Renal pelvis (tissue), 12 donors: ENCODE measurements around the gene P3H4. TPM values are rescaled to one million over a fixed set of nuclear protein-coding genes. Genes with fewer than 3 reads are reported as not detected.
A peak's percentile ranks its signal among the peaks of the same experiment; 100 is the strongest.
"Not testable (repeated sequence)": the region's sequence is repeated elsewhere in the genome, so short reads cannot be mapped to it uniquely, and the experiment has no call there.

ENCODE experiments used
- DNase-seq: peaks from one replicate; pipeline ENCODE4 v3.0.0-alpha.2; 2013
- long read RNA-seq, 16 experiments: transcript quantifications; one replicate each; lab custom pipeline, GENCODE V29; 2026
- polyA plus RNA-seq, 3 donors: library from polyadenylated mRNA; unstranded; fragments of 120-200 nt; gene quantifications; one replicate each; pipeline ENCODE4 v1.2.1, GENCODE V29; 2013; ENCODE audit not compliant: insufficient read length in 3 of 3

P3H4 gene, protein sequence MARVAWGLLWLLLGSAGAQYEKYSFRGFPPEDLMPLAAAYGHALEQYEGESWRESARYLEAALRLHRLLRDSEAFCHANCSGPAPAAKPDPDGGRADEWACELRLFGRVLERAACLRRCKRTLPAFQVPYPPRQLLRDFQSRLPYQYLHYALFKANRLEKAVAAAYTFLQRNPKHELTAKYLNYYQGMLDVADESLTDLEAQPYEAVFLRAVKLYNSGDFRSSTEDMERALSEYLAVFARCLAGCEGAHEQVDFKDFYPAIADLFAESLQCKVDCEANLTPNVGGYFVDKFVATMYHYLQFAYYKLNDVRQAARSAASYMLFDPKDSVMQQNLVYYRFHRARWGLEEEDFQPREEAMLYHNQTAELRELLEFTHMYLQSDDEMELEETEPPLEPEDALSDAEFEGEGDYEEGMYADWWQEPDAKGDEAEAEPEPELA
- polyA plus RNA-seq = 10 to 100 TPM; 43.4 to 48.8 (median 44.8) TPM
- long read RNA-seq, donor 1, transcript P3H4-202 (8 exons, 2,601 nt) = major isoform, 10 of 10 reads
- long read RNA-seq, donor 1, partial matches to known transcripts = 0 of 10 reads
- long read RNA-seq, donor 1, other reads (novel, unspliced or antisense) = 0 of 10 reads
- long read RNA-seq, donor 2, transcript P3H4-202 (8 exons, 2,601 nt) = major isoform, 10 of 11 reads
- long read RNA-seq, donor 2, partial matches to known transcripts = 0 of 11 reads
- long read RNA-seq, donor 2, other reads (novel, unspliced or antisense) = 0 of 11 reads
- long read RNA-seq, donor 3, transcript P3H4-202 (8 exons, 2,601 nt) = major isoform, 6 of 8 reads
- long read RNA-seq, donor 3, partial matches to known transcripts = 0 of 8 reads
- long read RNA-seq, donor 3, other reads (novel, unspliced or antisense) = 0 of 8 reads
- long read RNA-seq, donor 4, transcript P3H4-202 (8 exons, 2,601 nt) = major isoform, 11 of 13 reads
- long read RNA-seq, donor 4, partial matches to known transcripts = 0 of 13 reads
- long read RNA-seq, donor 4, other reads (novel, unspliced or antisense) = 0 of 13 reads
- long read RNA-seq, donor 5, transcript P3H4-202 (8 exons, 2,601 nt) = major isoform, 8 of 10 reads
- long read RNA-seq, donor 5, partial matches to known transcripts = 0 of 10 reads
- long read RNA-seq, donor 5, other reads (novel, unspliced or antisense) = 0 of 10 reads
- long read RNA-seq, donor 6, transcript P3H4-202 (8 exons, 2,601 nt) = major isoform, 9 of 12 reads
- long read RNA-seq, donor 6, partial matches to known transcripts = 0 of 12 reads
- long read RNA-seq, donor 6, other reads (novel, unspliced or antisense) = 0 of 12 reads
- long read RNA-seq, donor 7, transcript P3H4-202 (8 exons, 2,601 nt) = major isoform, 14 of 18 reads
- long read RNA-seq, donor 7, partial matches to known transcripts = 0 of 18 reads
- long read RNA-seq, donor 7, other reads (novel, unspliced or antisense) = 0 of 18 reads
- long read RNA-seq, donor 8, transcript P3H4-202 (8 exons, 2,601 nt) = major isoform, 5 of 5 reads
- long read RNA-seq, donor 8, partial matches to known transcripts = 0 of 5 reads
- long read RNA-seq, donor 8, other reads (novel, unspliced or antisense) = 0 of 5 reads
- long read RNA-seq, donor 9, transcript P3H4-202 (8 exons, 2,601 nt) = major isoform, 21 of 22 reads
- long read RNA-seq, donor 9, partial matches to known transcripts = 0 of 22 reads
- long read RNA-seq, donor 9, other reads (novel, unspliced or antisense) = 0 of 22 reads
- long read RNA-seq, donor 10, transcript P3H4-202 (8 exons, 2,601 nt) = major isoform, 15 of 18 reads
- long read RNA-seq, donor 10, partial matches to known transcripts = 0 of 18 reads
- long read RNA-seq, donor 10, other reads (novel, unspliced or antisense) = 0 of 18 reads
- long read RNA-seq, donor 11, transcript P3H4-202 (8 exons, 2,601 nt) = major isoform, 9 of 9 reads
- long read RNA-seq, donor 11, partial matches to known transcripts = 0 of 9 reads
- long read RNA-seq, donor 11, other reads (novel, unspliced or antisense) = 0 of 9 reads
- long read RNA-seq, donor 12, transcript P3H4-202 (8 exons, 2,601 nt) = major isoform, 24 of 40 reads
- long read RNA-seq, donor 12, partial matches to known transcripts = 16 of 40 reads
- long read RNA-seq, donor 12, other reads (novel, unspliced or antisense) = 0 of 40 reads
- long read RNA-seq, donor 13, partial matches to known transcripts = 27 of 30 reads
- long read RNA-seq, donor 13, other reads (novel, unspliced or antisense) = 0 of 30 reads
- long read RNA-seq, donor 14 = 0 reads
- long read RNA-seq, donor 15 = 0 reads
- long read RNA-seq, donor 16, transcript P3H4-202 (8 exons, 2,601 nt) = major isoform, 8 of 11 reads
- long read RNA-seq, donor 16, partial matches to known transcripts = 0 of 11 reads
- long read RNA-seq, donor 16, other reads (novel, unspliced or antisense) = 0 of 11 reads

DNA sequence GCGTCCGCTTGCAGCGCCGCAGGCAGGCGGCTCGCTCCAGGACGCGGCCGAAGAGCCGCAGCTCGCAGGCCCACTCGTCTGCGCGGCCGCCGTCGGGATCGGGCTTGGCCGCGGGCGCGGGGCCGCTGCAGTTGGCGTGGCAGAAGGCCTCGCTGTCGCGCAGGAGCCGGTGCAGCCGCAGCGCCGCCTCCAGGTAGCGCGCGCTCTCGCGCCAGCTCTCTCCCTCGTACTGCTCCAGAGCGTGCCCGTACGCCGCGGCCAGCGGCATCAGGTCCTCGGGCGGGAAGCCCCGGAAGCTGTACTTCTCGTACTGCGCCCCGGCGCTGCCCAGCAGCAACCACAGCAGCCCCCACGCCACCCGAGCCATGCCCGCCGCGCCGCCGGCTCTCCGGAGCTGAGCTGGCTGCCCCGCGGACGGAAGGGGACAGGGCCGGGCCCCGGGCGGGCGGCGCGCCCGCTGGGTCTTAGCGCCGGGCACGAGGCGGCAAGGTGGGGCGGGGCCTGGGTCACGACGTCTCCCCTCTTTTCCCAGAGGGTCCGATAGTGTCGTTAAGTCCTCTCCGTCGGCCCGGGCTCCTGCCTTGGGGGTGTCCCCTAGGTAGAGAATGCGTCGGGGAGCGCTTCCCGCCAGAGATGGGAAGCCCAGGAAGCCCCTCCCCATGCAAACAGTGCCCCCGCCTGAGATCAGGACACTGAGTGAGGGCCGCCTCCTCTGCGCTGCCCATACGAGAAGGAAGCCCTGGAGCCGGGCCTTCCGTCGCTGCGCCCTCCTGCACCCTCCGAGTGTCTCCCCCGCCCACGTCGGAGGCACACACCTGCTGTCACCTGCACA, at the start of gene P3H4:
P3H4 (minus strand) TSS at position 401 of the 832 bp plus-strand sequence; CDS start at position 367, 34 bp downstream.
- DNase-seq = peak; percentile 85

DNA sequence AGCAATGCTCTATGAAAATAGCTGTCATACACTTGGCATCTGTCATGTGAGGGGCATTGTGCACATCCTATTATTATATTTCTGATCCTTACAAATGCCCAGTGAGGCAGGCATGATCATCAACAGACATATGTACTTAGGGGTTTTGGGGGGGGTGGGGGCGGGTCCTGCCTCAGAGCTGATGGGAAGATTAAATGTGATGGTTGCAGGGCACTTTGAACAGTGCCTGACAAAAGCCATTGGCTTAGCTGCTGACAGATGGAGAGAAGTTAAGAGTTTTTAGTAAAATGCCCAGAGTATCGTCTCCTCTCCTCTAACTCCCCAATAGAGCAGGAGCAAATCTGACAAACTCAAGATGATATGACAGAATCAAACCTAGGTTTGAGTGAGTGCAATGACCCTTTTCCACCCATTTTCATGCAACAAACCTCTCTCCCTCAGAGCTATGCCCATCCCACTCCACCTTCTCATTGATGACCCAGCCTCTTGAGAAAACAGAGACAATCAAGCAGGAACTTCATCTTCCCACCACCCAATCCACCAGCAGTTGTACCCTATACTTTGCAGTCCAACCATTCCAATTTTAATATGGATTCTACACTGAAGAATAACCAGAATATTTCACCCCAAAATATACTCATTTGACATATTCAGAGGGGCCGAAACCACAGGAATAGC, 48.6 kb upstream of the P3H4 start:
- DNase-seq = no peak

DNA sequence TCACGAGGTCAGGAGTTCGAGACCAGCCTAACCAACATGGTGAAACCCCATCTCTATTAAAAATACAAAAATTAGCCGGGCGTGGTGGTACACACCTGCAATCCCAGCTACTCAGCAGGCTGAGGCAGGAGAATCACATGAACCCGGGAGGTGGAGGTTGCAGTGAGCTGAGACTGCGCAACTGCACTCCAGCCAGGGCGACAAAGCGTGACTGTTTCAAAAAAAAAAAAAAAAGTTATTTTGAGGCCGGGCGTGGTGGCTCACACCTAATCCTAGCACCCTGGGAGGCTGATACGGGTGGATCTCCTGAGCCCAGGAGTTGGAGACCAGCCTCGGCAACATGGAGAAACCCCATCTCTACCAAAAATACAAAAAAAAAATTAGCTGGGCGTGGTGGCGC, 39.6 kb upstream of the P3H4 start:
- not testable (repeated sequence) for DNase-seq

DNA sequence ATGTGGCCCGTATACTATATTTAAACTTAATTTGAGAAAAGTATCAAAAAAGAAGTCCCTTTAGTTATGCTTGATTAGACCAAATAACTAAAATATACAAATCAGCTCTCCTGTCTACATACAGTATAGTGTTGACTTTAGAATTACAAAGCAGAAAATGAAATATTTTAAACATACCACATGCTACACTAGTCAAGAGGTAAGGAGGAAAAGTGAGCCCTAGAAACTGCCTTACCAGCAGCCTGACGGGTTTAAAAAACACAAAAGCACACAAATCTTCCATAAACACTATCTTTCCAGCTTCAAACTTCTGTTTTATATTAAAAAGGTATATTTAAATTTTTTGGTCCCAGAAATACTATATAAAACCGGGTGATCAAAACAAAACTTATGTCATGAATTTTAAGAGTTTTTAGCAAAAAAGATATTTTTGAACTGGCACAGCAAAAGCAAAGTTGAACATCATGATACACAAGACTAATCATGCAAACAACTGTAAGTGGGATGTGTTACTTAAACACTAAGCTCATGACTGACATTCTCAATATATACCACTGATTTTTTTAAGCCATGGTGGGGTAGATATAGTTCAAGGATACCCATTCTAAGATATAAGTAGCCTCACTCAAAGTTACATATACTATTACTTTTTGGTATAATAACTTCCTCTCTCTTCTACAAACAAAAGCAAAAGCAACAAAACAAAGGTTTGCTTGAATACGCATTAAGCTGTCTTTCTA, 37.7 kb upstream of the P3H4 start:
- no peak for DNase-seq

DNA sequence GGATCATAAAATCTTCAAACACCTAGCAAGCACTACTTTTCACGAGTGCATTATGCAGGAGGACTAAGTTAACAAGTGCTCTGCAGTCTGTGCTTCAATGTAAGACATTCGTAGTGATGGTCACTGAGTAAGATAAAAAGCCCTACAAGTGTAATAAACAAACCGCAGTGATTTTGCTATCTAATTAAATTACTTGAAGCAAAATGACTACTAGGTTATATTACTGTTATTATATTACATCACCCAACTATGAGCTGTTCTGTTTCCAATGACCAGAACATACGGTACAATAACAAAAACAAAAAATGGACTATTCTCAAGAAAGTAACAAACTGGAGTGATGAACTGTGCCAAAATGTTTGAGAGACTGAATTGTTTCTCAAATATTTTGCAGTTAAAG, 37.0 kb upstream of the P3H4 start:
- DNase-seq = no peak

DNA sequence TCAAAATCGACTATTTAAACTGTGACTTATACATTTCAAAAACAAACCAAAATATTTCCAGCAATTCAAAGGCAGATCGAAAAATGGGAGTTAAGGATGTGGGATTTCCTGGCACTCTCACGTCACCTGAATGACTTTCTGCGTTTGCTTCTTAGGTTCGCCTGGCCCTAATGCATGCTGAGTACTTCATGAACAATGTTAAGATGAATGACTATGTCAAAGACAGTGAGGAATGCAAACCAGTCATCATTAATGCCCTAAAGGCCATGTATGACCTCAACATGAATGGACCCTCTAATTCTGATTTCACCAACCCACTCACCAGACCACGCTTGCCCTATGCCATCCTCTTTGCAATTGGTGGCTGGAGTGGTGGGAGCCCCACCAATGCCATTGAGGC, 33.2 kb upstream of the P3H4 start:
- no peak for DNase-seq

DNA sequence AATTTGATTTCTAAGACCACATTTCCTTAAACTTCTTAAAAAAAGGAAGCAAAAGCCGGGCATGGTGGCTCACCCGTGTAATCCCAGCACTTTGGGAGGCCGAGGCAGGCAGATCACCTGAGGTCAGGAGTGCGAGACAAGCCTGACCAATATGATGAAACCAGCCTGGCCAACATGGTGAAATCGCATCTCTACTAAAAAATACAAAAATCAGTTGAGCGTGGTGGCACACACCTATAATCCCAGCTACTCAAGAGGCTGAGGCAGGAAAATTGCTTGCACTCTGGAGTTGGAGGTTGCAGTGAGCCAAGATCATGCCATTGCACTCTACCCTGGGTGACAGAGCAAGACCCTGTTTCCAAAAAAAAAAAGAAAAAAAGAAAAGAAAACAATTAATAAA, 29.0 kb upstream of the P3H4 start:
- not testable (repeated sequence) for DNase-seq

DNA sequence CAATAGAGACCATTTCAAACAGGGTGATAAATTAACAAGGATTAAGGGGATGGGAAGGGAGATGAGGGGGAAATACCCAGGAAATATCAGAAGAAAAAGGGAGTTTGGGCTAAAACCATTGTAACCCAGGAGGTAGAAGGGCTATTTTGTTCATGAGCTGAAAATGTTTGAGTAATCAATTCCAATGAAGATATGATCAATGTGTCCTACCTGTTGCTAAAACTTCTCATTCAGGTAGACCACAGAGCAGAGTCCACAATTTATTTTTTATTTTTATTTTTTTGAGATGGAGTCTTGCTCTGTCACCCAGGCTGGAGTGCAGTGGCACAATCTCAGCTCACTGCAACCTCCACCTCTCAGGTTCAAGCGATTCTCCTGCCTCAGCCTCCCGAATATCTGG, 27.7 kb upstream of the P3H4 start:
- not testable (repeated sequence) for DNase-seq

DNA sequence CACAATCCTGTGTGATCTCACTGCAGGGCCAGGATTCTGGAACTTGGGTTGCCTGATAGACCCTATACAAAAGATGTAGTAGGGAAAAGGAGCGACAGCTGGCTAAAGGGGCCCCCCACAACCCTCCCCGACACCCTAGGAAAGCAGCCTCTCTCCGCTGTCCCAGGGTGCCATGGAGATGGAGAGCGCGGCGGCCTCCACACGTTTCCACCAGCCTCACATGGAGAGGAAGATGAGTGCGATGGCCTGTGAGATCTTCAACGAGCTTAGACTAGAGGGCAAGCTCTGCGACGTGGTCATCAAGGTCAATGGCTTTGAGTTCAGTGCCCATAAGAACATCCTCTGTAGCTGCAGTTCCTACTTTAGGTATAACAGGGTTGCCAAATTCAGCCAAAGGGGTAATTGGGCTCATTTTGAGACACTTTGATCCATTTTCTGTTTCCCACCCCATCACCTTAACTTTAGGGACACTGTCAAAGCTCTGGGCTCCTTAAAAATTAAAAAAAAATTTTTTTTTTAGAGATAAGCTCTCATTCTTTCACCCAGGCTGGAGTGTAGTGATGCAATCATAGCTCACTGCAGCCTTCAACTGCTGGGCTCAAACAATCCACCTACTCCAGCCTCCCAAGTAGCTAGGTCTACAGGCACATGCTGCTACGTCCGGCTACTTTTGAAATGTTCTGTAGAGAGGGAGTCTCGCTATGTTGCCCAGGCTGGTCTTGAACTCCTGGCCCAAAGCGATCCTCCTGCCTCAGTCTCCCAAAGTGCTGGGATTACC, 26.2 kb upstream of the P3H4 start, which contains the start of gene KLHL10:
KLHL10 (plus strand) TSS at position 65 of the 778 bp plus-strand sequence; CDS start at position 173, 108 bp downstream.
- no peak for DNase-seq

DNA sequence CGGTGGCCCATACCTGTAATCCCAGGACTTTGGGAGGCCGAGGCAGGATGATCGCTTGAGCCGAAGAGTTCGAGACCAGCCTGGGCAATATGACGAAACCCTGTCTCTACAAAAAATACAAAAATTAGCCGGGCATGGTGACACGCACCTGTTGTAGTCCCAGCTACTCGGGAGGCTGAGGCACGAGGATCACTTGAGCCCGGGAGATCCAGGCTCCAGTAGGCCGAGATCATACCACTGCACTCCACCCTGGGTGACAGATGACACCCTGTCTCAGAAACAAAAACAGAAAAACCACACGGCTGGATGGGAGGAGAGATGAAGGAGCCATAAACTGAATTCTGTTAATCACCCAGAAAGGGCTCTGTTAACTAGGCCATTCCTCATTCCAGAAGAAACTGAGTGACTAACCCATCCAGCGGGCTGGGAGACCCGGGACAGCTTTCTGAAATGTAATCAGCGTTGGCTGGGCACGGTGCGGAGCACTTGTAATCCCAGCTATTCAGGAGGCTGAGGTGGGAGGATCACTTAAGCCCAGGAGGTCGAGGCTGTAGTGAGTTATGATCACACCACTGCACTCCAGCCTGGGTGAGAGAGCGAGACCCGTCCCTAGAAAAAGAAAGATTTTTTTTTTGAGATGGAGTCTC, 24.9 kb upstream of the P3H4 start:
- no peak for DNase-seq

DNA sequence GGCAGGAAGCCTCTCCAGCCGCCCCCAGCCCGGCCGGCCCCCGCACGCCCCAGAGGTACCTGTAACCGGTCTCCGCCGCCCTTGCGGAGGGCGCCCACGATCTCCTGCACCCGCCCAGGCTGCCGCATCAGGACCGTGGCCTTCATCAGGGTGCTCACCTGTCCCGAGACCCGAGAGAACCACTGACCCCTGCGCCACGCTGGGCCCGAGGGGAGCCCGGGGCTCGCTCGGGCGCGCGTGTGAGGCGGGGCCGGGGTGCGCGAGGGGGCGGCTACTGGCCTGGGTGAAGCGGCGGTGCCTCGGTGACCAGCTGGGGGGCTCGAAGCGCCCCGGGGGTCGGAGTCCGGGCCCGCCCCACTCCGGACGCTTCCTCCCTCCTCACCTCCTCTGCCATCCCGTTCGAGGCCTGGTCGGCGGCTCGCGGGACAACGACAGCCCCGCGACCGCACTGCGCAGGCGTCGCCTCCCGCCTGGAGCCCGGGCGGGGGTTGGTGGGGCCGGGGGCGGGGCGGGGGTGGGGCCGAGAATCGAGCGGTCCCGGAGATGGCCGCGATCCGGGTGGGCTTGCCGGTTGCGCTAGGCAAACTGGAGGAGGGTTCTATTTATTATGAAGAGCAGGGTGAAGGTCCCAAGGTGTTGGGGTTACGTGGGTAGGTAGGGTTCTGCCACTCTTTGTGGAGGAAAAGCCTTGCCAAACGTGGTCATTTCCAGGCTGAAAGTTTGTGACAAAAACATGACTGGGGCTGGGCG, 24.2 kb upstream of the P3H4 start, which contains the start of gene NT5C3B:
NT5C3B (minus strand) TSS at position 433 of the 750 bp plus-strand sequence; CDS start at position 394, 39 bp downstream.
- peak; percentile 55 for DNase-seq

DNA sequence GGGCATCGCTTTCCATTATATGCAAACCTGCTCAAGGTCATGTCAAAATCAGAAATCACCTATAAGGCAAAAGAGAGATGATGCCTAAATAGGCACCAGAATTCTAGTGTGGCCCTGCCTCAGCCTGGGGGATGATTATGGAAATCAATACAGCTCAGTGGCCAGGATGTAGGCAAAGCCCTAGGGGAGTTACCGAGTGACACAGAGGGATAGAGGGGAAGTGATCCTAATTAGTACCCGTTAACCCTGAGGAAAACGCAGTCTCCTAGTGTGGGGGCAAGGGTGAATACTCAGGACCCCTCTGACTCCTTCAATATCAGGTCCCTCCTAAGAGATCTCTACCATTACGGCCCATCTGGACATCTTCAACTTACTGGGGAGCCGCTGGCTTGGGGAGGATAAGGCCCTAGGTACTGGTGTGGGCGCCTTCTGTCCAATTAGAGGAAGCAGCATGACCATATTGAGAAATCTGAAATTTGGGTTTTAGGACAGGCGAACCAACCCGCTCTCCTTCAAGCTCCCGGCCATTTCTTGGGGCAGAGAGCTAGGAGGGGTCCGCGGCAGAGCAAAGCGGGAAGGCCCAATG, 23.6 kb upstream of the P3H4 start:
- no peak for DNase-seq

DNA sequence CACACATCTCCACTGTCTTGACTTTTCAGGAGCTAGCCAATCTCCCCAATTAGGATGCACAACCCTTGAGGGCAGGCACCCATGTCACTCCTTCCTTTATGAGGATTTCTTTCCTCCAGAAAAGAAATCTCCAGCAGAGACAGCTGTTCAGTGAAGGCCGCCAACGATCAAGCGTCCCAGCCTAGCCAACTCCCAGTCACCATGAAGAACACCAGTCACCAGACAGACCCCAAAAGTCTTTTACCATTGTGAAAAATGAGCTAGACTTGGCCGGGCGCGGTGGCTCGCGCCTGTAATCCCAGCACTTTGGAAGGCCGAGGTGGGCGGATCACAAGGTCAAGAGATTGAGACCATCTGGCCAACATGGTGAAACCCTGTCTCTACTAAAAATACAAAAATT, 18.2 kb upstream of the P3H4 start:
- DNase-seq = not testable (repeated sequence)

DNA sequence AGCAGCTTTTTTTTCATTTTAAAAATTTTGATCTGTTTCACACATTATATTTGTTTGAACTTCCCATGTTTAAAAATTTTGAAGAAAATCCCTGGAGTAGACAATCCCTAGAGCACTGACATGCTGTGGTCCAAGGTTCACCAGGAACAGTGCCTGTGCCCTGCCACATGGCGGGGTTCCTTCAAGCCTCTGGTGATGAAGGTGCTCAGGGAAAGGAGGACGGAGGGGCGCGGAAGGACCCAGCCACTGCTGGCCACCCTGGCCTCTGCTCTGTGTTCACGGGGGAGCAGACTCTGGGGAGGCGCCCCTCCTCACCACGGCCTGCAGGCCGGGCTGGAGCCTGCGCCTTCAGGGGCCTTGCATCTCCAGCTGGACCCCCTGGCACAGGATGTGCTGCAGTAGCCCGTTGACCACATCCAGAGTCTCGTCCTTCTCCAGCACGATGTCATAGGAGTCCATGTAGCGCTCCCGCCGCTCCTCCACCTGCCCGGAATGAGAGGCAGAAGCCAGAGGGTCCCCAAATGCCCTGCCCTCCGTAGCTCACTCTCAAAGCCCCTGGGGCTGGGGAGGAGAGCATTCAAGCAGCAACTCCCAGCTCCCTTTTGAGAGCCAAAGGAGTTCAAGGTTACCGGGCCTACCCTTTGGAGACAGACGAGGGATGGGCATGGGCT, 13.6 kb upstream of the P3H4 start:
- DNase-seq = no peak
